GM06990 (cell line): ENCODE data around the gene VOPP1.

Experiments used
- DNase-seq: peaks from one replicate; pipeline ENCODE4 v3.0.0-alpha.2; 2011; ENCODE audit not compliant: insufficient read length; ENCODE audit errors: extremely low read depth
- H3K27me3 ChIP-seq: replicated peaks from 2 replicates; pipeline ENCODE4 v1.6.0; 2011; ENCODE audit warnings: low read length; ENCODE audit not compliant: control insufficient read depth, insufficient read depth
- H3K36me3 ChIP-seq: 2 replicates; pipeline ENCODE4 v1.5.1; 2011; ENCODE audit warnings: low read length; ENCODE audit not compliant: control insufficient read depth, insufficient read depth
- H3K4me3 ChIP-seq: replicated peaks from 2 replicates; pipeline ENCODE4 v1.5.1; 2011; ENCODE audit warnings: low read depth, mild to moderate bottlenecking, control low read depth, low read length
- CTCF ChIP-seq: IDR thresholded peaks from 2 replicates; pipeline ENCODE4 v1.5.1; 2011; ENCODE audit warnings: low read length, control low read depth, mild to moderate bottlenecking, inconsistent platforms; ENCODE audit not compliant: insufficient read depth, poor library complexity, severe bottlenecking

Gene VOPP1

DNA sequence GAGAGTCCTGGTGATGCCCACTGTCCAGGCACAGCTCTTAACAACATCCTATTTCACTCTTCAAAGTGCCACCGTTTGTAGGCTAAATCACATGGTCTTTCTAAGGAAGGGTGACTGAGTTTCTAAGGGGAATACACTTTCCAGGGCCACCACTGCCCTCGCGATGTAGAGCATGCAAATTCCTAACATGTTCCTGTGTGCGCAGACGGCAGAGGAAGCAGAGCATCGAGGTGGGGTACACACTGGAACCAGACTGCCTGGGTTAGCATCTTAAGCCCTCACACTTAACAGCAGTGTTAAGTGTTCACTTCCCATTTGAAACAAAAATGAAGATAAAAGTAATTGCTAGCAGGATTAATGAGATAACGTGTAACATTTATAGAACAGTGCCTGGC, 3.0 kb downstream of the VOPP1 start:
- peak overlapping the region; percentile 90 for H3K4me3 ChIP-seq
- no peak for TF ChIP-seq CTCF
- H3K36me3 ChIP-seq: 0 out of 2 replicates have a peak, but pooled peaks cover 2% of the 10 kb centered on the region
- no peaks in the 10 kb centered on the region for H3K27me3 ChIP-seq
- no peak for DNase-seq

DNA sequence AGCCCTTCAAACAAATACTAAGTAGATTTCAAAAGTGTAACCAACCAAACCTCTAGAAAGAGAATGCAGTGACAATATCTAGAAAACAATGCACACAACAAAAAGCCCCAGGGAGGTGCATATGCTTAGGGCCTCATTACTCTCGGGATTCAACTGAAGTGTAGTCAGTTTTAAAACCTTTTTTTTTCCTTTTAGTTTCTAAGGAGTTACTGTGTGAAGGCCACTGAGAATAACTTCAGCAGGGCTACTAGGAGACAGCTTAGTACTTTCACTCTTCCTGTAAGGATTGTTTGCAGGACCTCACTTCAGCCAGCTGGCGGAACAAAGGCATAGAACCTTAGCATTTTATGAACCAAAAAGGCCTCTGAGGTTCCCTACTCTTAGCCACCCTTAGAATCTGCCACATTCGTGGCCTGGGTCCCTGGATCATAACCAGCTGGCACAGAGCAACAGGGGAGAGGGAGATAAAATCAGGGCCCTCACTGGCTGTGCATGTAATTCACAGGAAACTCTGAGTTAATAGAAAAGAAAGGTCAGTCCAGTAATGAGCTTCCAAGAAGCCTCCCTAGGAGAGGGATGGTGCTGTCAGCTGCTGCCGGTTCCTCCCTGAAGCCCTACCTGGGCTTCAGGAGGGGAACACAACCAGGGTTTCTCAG, 3.6 kb downstream of the VOPP1 start:
- no peak for TF ChIP-seq CTCF
- no peak for DNase-seq

GRCh38 chr7:55567571-55567970, 4.7 kb downstream of the VOPP1 start:
- DNase-seq: peak; percentile 40
- peak overlapping the region; percentile 34; the same call in 1 of the 2 replicates for H3K4me3 ChIP-seq
- H3K36me3 ChIP-seq: 0 out of 2 replicates have a peak, but pooled peaks cover 2% of the 10 kb centered on the region
- no peak for TF ChIP-seq CTCF
- H3K27me3 ChIP-seq: no peaks in the 10 kb centered on the region

More for the DNA sequence above, 3.6 kb downstream of the VOPP1 start:
- Histone ChIP-seq H3K4me3 (peak overlapping the region; percentile 90), H3K36me3 (0 out of 2 replicates have a peak, but pooled peaks cover 2% of the 10 kb centered on the region), H3K27me3 (no peaks in the 10 kb centered on the region)

- H3K4me3 ChIP-seq: no peak overlapping the region; the same call in 1 of the 2 replicates
- H3K27me3 ChIP-seq: no peaks in the 10 kb centered on the region
- DNase-seq: no peak
- 0 out of 2 replicates have a peak, but pooled peaks cover 2% of the 10 kb centered on the region for H3K36me3 ChIP-seq
- TF ChIP-seq CTCF: no peak
Measured at GRCh38 chr7:55565681-55566080, 6.6 kb downstream of the VOPP1 start.

GRCh38 chr7:55563596-55564325, 8.5 kb downstream of the VOPP1 start:
- H3K4me3 ChIP-seq: no peak overlapping the region
- no peak for DNase-seq
- H3K27me3 ChIP-seq: no peaks in the 10 kb centered on the region
- peaks cover 2% of the 10 kb centered on the region; the same call in 1 of the 2 replicates for H3K36me3 ChIP-seq
- TF ChIP-seq CTCF: no peak
